Bronchial smooth muscle cell (primary cell): Measurements from ENCODE around the gene CDC25A. TPM values are rescaled to one million over a fixed set of nuclear protein-coding genes. Genes with fewer than 3 reads are reported as not detected.

Experiments
- total RNA-seq: library from RNA; depleted of rRNA; stranded (reverse); fragments of >200 nt; gene quantifications from 2 replicates; pipeline ENCODE4 v1.2.1, GENCODE V29; 2014

Gene CDC25A
- total RNA-seq = 0.94 and 1.1 TPM in 2 replicates

DNA sequence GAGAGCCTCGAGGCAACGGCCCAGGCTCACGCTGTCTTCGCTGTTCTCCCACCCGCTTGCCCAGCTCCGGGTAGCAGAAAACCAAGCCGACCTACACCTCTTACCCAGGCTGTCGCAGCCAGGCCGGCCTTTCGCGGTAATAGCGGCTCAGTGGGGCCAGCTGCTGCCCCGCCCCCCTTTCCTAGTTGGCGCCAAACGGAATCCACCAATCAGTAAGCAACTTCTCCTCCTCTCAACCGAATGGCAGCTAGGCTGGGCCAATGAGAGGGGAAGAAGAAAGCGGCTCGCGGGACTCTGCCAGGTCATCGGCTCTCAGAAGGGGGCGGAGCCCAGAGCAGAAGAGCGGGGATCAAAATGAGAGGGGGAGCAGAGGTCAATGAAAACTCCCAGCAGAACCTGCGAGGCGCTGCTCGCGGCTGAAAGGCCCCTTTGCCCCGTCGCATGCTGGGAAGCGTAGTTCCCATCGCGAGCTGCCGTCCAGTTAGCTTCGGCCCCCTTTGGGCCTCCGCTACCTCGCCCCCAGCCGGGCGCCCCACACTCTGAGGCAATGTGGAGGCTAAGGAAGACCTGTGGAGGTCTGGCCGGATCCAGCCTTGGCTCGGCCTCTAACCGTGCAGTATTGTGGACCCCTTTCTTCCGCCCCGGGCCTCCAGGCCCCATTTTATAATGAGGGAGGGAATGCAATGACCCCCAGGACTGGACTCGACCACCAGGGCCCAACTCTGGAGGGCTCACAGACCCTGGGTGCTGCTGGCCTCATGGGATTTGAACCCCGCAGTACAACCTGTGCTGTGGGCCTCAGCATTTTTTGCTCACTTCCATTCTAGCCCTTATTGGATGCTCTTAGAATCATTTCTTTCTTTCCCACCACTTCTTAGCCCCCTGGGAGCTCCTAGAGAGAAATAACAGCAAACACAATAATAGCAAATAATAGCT, at the start of gene CDC25A:
CDC25A (minus strand) TSS at position 152 of the 936 bp plus-strand sequence. CDS start 470 bp downstream, outside the sequence.

DNA sequence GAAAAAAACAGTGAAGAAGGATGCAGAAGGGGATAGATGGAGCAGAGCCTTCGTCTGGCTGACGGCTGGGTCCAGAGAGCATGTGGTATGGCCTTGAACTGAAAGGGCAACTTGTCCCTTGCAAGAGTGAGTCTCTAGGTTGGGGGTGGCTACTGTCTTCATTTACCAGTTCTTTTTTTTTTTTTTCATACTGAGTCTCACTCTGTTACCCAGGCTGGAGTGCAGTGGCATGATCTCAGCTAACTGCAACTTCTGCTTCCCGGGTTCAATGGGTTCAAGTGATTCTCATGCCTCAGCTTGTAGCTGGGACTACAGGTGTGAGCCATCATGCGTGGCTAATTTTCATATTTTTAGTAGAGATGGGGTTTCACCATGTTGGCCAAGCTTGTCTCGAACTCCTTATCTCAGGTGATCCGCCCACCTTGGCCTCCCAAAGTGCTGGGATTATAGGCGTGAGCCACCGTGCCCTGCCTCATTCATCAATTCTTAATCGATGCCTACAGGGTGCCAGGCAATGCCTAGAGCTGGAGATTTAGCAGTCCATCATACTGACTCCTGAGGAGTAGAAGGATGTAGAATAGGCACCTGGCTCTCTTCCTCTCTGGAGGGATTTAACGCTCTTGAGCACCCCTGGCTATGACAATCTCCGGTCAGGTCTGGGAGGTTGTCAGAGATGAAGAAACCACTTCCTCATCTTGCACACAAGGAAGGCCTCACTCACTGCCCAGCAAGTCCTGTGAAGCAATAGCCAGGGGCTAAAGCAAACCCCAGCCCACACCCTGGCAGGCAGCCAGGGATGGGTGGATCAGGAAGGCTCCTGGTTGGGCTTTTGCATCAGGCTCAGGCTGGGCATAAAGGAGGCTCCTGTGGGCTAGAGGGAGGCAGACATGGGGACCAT, 34.6 kb upstream of the CDC25A start, which contains the start of gene CAMP:
CAMP (plus strand) TSS at position 880 of the 898 bp plus-strand sequence; CDS start at position 897, 17 bp downstream.

Other genes starting within 250 kb of the CDC25A start
- gene MAP4, start 172.0 kb downstream of the CDC25A start, total RNA-seq = 73.1 and 74.9 TPM in 2 replicates
- gene CAMP, start 35.1 kb upstream of the CDC25A start, total RNA-seq = 0.26 TPM in 1 of 2 replicates, not detected in the other
- gene ZNF589, start 52.7 kb upstream of the CDC25A start, total RNA-seq = 3.5 and 4.4 TPM in 2 replicates
- 16.7 and 28.9 TPM in 2 replicates for gene NME6, start 113.0 kb upstream of the CDC25A start, total RNA-seq
- gene SPINK8, start 145.2 kb upstream of the CDC25A start, total RNA-seq = not detected in 2 replicates
- not detected in 2 replicates for gene FBXW12, start 183.8 kb upstream of the CDC25A start, total RNA-seq
- 42.6 and 57.5 TPM in 2 replicates for gene PLXNB1, start 241.7 kb upstream of the CDC25A start, total RNA-seq